Loucy (cell line): ENCODE results near the gene IGSF1.

ENCODE experiments used
- CTCF ChIP-seq: fragments of 200-600 bp; sonication (generic); conservative IDR thresholded peaks from 2 replicates; pipeline ENCODE4 v1.5.1; 2014; ENCODE audit warnings: mild to moderate bottlenecking, antibody characterized with exemption, low read length
- EZH2phosphoT487 ChIP-seq: fragments of 200-600 bp; IDR thresholded peaks from 2 replicates; pipeline ENCODE4 v1.6.1; 2018; ENCODE audit warnings: antibody characterized with exemption, mild to moderate bottlenecking, moderate library complexity, borderline replicate concordance

GRCh38 chrX:131298036-131298435 is 8.9 kb upstream of the IGSF1 start:
- no peak for TF ChIP-seq CTCF
- TF ChIP-seq EZH2phosphoT487: no peak
